NOMO-1 treated with DMSO at 0.1 percent for 48 hours (cell line): ENCODE results near the gene ZDHHC16.
"Not testable (repeated sequence)": the region's sequence is repeated elsewhere in the genome, so short reads cannot be mapped to it uniquely, and the experiment has no call there.

Experiments
- DNase-seq: peaks from one replicate; lab custom pipeline; 2025; ENCODE audit not compliant: unreplicated experiment; lab: John Stamatoyannopoulos, UW

ZDHHC16 gene

GRCh38 chr10:97445722-97446639, at the start of gene ZDHHC16, which contains the start of gene EXOSC1:
Gene ZDHHC16 (plus strand): TSS chr10:97446175. CDS start chr10:97451676, 5,501 bp downstream.
Gene EXOSC1 (minus strand): TSS chr10:97446006. CDS start chr10:97445985, 21 bp downstream.
- peak; percentile 96 for DNase-seq

GRCh38 chr10:97399843-97400545, 46.0 kb upstream of the ZDHHC16 start:
- DNase-seq, result peak; percentile 79

- DNase-seq, result peak; percentile 98
These were observed 45.1 kb upstream of the ZDHHC16 start, which contains the start of gene RRP12 for GRCh38 chr10:97400665-97401454. Gene RRP12 (minus strand): TSS chr10:97401340. CDS start chr10:97401231, 109 bp downstream.

- DNase-seq, result no peak
These were observed 44.5 kb upstream of the ZDHHC16 start for GRCh38 chr10:97401455-97401919.

- DNase-seq, result no peak
These were observed 41.9 kb upstream of the ZDHHC16 start for GRCh38 chr10:97404044-97404443.

- peak; percentile 88 for DNase-seq
These were observed 39.9 kb upstream of the ZDHHC16 start for GRCh38 chr10:97406064-97406463.

GRCh38 chr10:97406483-97406882, 39.5 kb upstream of the ZDHHC16 start:
- DNase-seq, result not testable (repeated sequence)

- peak; percentile 95 for DNase-seq
These were observed 38.6 kb upstream of the ZDHHC16 start for GRCh38 chr10:97407211-97407951.

- DNase-seq, result no peak
These were observed 38.1 kb upstream of the ZDHHC16 start for GRCh38 chr10:97407952-97408248.

- peak; percentile 92 for DNase-seq
These were observed 37.4 kb upstream of the ZDHHC16 start for GRCh38 chr10:97408496-97408992.

- peak; percentile 42 for DNase-seq
These were observed 34.6 kb upstream of the ZDHHC16 start for GRCh38 chr10:97411406-97411805.

GRCh38 chr10:97412891-97413304, 33.1 kb upstream of the ZDHHC16 start:
- DNase-seq, result peak; percentile 64

- DNase-seq, result no peak
These were observed 29.4 kb upstream of the ZDHHC16 start for GRCh38 chr10:97416565-97416964.

- peak; percentile 24 for DNase-seq
These were observed 22.2 kb upstream of the ZDHHC16 start for GRCh38 chr10:97423757-97424098.

GRCh38 chr10:97425964-97426775, 19.8 kb upstream of the ZDHHC16 start, which contains the start of gene PGAM1:
Gene PGAM1 (plus strand): TSS chr10:97426191. CDS start chr10:97426308, 117 bp downstream.
- DNase-seq, result peak; percentile 96

- no peak for DNase-seq
These were observed 19.0 kb upstream of the ZDHHC16 start for GRCh38 chr10:97426776-97427570.

GRCh38 chr10:97427571-97428179, 18.3 kb upstream of the ZDHHC16 start:
- DNase-seq, result peak; percentile 24

GRCh38 chr10:97428572-97428981, 17.4 kb upstream of the ZDHHC16 start:
- DNase-seq, result peak; percentile 55
